BLaER1 (cell line): ENCODE results near the gene TIPARP.
"Not testable (repeated sequence)": the region's sequence is repeated elsewhere in the genome, so short reads cannot be mapped to it uniquely, and the experiment has no call there.

Experiments used
- H3K27ac ChIP-seq: shearing (Covaris generic); formaldehyde crosslinking; 2 replicates; pipeline ENCODE4 v1.8.1; 2022
- H3K27me3 ChIP-seq: shearing (Covaris generic); formaldehyde crosslinking; 2 replicates; pipeline ENCODE4 v1.8.1; 2022
- H3K36me3 ChIP-seq: shearing (Covaris generic); formaldehyde crosslinking; 2 replicates; pipeline ENCODE4 v1.8.1; 2022
- H3K4me1 ChIP-seq: shearing (Covaris generic); formaldehyde crosslinking; 2 replicates; pipeline ENCODE4 v1.8.1; 2022
- H3K4me2 ChIP-seq: shearing (Covaris generic); formaldehyde crosslinking; 2 replicates; pipeline ENCODE4 v1.8.1; 2022
- H3K4me3 ChIP-seq: shearing (Covaris generic); formaldehyde crosslinking; 2 replicates; pipeline ENCODE4 v1.8.1; 2022
- H3K9ac ChIP-seq: shearing (Covaris generic); formaldehyde crosslinking; 2 replicates; pipeline ENCODE4 v1.8.1; 2022
- H3K9me3 ChIP-seq: shearing (Covaris generic); formaldehyde crosslinking; 2 replicates; pipeline ENCODE4 v1.8.1; 2022
- H4K20me1 ChIP-seq: shearing (Covaris generic); formaldehyde crosslinking; 2 replicates; pipeline ENCODE4 v1.8.1; 2022
- Cebpa-rat ChIP-seq: shearing (Covaris generic); IDR thresholded peaks from 2 replicates; pipeline ENCODE4 v1.8.1; 2022

The TIPARP gene

GRCh38 chr3:156735471-156735870, 61.1 kb downstream of the TIPARP start:
- no peaks in the 10 kb centered on the region for H3K4me1 ChIP-seq
- H3K4me2 ChIP-seq, result no peak overlapping the region
- no peaks in the 10 kb centered on the region; the same call in 1 of the 2 replicates for H3K9me3 ChIP-seq
- no peak for TF ChIP-seq Cebpa-rat
- H3K27me3 ChIP-seq, result no peaks in the 10 kb centered on the region
- no peak overlapping the region for H3K4me3 ChIP-seq
- H3K27ac ChIP-seq, result no peak overlapping the region
- H3K36me3 ChIP-seq, result no peaks in the 10 kb centered on the region
- no peaks in the 10 kb centered on the region for H4K20me1 ChIP-seq
- no peak overlapping the region for H3K9ac ChIP-seq

GRCh38 chr3:156737049-156737448, 62.7 kb downstream of the TIPARP start:
- H3K27me3 ChIP-seq, result not testable (repeated sequence)

GRCh38 chr3:156738251-156738650, 63.9 kb downstream of the TIPARP start:
- Histone ChIP-seq H3K27ac (no peak overlapping the region), H3K4me2 (no peak overlapping the region), H3K4me3 (no peak overlapping the region), H3K9ac (no peak overlapping the region), H3K4me1 (no peaks in the 10 kb centered on the region), H4K20me1 (no peaks in the 10 kb centered on the region), H3K27me3 (no peaks in the 10 kb centered on the region), H3K9me3 (no peaks in the 10 kb centered on the region; the same call in 1 of the 2 replicates), H3K36me3 (no peaks in the 10 kb centered on the region)
- TF ChIP-seq Cebpa-rat, result no peak

More at GRCh38 chr3:156737049-156737448, 62.7 kb downstream of the TIPARP start:
- H3K4me3 ChIP-seq, H4K20me1 ChIP-seq, H3K4me2 ChIP-seq, H3K9me3 ChIP-seq, H3K27ac ChIP-seq, H3K9ac ChIP-seq, H3K4me1 ChIP-seq, H3K36me3 ChIP-seq: not testable (repeated sequence)

- no peaks in the 10 kb centered on the region for H3K36me3 ChIP-seq
- no peak overlapping the region for H3K27ac ChIP-seq
- no peak for TF ChIP-seq Cebpa-rat
- H3K4me1 ChIP-seq, result no peaks in the 10 kb centered on the region
- no peak overlapping the region for H3K4me2 ChIP-seq
- H3K9ac ChIP-seq, result no peak overlapping the region
- H3K27me3 ChIP-seq, result no peaks in the 10 kb centered on the region
- H4K20me1 ChIP-seq, result no peaks in the 10 kb centered on the region
- no peaks in the 10 kb centered on the region; the same call in 1 of the 2 replicates for H3K9me3 ChIP-seq
- H3K4me3 ChIP-seq, result no peak overlapping the region
Observed at GRCh38 chr3:156739976-156740375, 65.6 kb downstream of the TIPARP start.

- H3K36me3 ChIP-seq, result not testable (repeated sequence)
Observed at GRCh38 chr3:156740581-156740980, 66.2 kb downstream of the TIPARP start.

GRCh38 chr3:156741935-156742334, 67.5 kb downstream of the TIPARP start:
- no peak for TF ChIP-seq Cebpa-rat
- no peaks in the 10 kb centered on the region for H3K27me3 ChIP-seq
- H4K20me1 ChIP-seq, result no peaks in the 10 kb centered on the region
- no peak overlapping the region for H3K4me3 ChIP-seq
- no peaks in the 10 kb centered on the region for H3K36me3 ChIP-seq
- H3K4me1 ChIP-seq, result no peaks in the 10 kb centered on the region
- peaks cover 7% of the 10 kb centered on the region for H3K9me3 ChIP-seq
- no peak overlapping the region for H3K4me2 ChIP-seq
- no peak overlapping the region for H3K27ac ChIP-seq
- no peak overlapping the region for H3K9ac ChIP-seq

More at GRCh38 chr3:156740581-156740980, 66.2 kb downstream of the TIPARP start:
- H3K27me3 ChIP-seq, H4K20me1 ChIP-seq, H3K4me2 ChIP-seq, H3K4me1 ChIP-seq, H3K27ac ChIP-seq, H3K9ac ChIP-seq, H3K4me3 ChIP-seq, H3K9me3 ChIP-seq: not testable (repeated sequence)

- no peak overlapping the region for H3K9ac ChIP-seq
- peaks cover 12% of the 10 kb centered on the region for H3K9me3 ChIP-seq
- no peaks in the 10 kb centered on the region for H3K36me3 ChIP-seq
- TF ChIP-seq Cebpa-rat, result no peak
- no peak overlapping the region for H3K4me2 ChIP-seq
- H3K27me3 ChIP-seq, result no peaks in the 10 kb centered on the region
- no peaks in the 10 kb centered on the region for H4K20me1 ChIP-seq
- no peaks in the 10 kb centered on the region for H3K4me1 ChIP-seq
- no peak overlapping the region for H3K27ac ChIP-seq
- no peak overlapping the region for H3K4me3 ChIP-seq
Observed at GRCh38 chr3:156742401-156742800, 68.0 kb downstream of the TIPARP start.

GRCh38 chr3:156743859-156744258, 69.5 kb downstream of the TIPARP start:
- no peaks in the 10 kb centered on the region for H4K20me1 ChIP-seq
- peaks cover 18% of the 10 kb centered on the region for H3K9me3 ChIP-seq
- no peak overlapping the region for H3K4me2 ChIP-seq
- no peak overlapping the region for H3K9ac ChIP-seq
- H3K4me3 ChIP-seq, result no peak overlapping the region
- H3K27ac ChIP-seq, result no peak overlapping the region
- no peaks in the 10 kb centered on the region for H3K4me1 ChIP-seq
- no peaks in the 10 kb centered on the region for H3K36me3 ChIP-seq
- H3K27me3 ChIP-seq, result no peaks in the 10 kb centered on the region
- TF ChIP-seq Cebpa-rat, result no peak

- Histone ChIP-seq H3K27me3 (no peaks in the 10 kb centered on the region), H3K4me3 (no peak overlapping the region), H3K27ac (no peak overlapping the region), H3K9ac (no peak overlapping the region), H3K4me2 (no peak overlapping the region), H3K9me3 (peaks cover 18% of the 10 kb centered on the region), H4K20me1 (no peaks in the 10 kb centered on the region), H3K36me3 (no peaks in the 10 kb centered on the region), H3K4me1 (no peaks in the 10 kb centered on the region)
- no peak for TF ChIP-seq Cebpa-rat
Observed at GRCh38 chr3:156744631-156745030, 70.2 kb downstream of the TIPARP start.

- H4K20me1 ChIP-seq, result no peaks in the 10 kb centered on the region
- no peak overlapping the region for H3K27ac ChIP-seq
- H3K9ac ChIP-seq, result no peak overlapping the region
- TF ChIP-seq Cebpa-rat, result no peak
- H3K4me3 ChIP-seq, result no peak overlapping the region
- no peaks in the 10 kb centered on the region for H3K27me3 ChIP-seq
- peaks cover 18% of the 10 kb centered on the region for H3K9me3 ChIP-seq
- H3K4me1 ChIP-seq, result no peaks in the 10 kb centered on the region
- no peaks in the 10 kb centered on the region for H3K36me3 ChIP-seq
- H3K4me2 ChIP-seq, result no peak overlapping the region
Observed at GRCh38 chr3:156745766-156746165, 71.4 kb downstream of the TIPARP start.

GRCh38 chr3:156747046-156747445, 72.7 kb downstream of the TIPARP start:
- H3K36me3 ChIP-seq, result no peaks in the 10 kb centered on the region
- no peak overlapping the region for H3K4me3 ChIP-seq
- H3K4me1 ChIP-seq, result no peaks in the 10 kb centered on the region
- H3K27ac ChIP-seq, result no peak overlapping the region
- peaks cover 18% of the 10 kb centered on the region for H3K9me3 ChIP-seq
- H3K4me2 ChIP-seq, result no peak overlapping the region
- H4K20me1 ChIP-seq, result no peaks in the 10 kb centered on the region
- TF ChIP-seq Cebpa-rat, result no peak
- no peaks in the 10 kb centered on the region for H3K27me3 ChIP-seq
- no peak overlapping the region for H3K9ac ChIP-seq
